ENCODE results near the gene CAMP. TPM values are rescaled to one million over a fixed set of nuclear protein-coding genes. Genes with fewer than 3 reads are reported as not detected.

The CAMP gene, protein sequence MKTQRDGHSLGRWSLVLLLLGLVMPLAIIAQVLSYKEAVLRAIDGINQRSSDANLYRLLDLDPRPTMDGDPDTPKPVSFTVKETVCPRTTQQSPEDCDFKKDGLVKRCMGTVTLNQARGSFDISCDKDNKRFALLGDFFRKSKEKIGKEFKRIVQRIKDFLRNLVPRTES
- total RNA-seq, result 2.3 TPM
- long read RNA-seq, partial matches to known transcripts, result 0 of 4 reads
- long read RNA-seq, other reads (novel, unspliced or antisense), result 0 of 4 reads

DNA sequence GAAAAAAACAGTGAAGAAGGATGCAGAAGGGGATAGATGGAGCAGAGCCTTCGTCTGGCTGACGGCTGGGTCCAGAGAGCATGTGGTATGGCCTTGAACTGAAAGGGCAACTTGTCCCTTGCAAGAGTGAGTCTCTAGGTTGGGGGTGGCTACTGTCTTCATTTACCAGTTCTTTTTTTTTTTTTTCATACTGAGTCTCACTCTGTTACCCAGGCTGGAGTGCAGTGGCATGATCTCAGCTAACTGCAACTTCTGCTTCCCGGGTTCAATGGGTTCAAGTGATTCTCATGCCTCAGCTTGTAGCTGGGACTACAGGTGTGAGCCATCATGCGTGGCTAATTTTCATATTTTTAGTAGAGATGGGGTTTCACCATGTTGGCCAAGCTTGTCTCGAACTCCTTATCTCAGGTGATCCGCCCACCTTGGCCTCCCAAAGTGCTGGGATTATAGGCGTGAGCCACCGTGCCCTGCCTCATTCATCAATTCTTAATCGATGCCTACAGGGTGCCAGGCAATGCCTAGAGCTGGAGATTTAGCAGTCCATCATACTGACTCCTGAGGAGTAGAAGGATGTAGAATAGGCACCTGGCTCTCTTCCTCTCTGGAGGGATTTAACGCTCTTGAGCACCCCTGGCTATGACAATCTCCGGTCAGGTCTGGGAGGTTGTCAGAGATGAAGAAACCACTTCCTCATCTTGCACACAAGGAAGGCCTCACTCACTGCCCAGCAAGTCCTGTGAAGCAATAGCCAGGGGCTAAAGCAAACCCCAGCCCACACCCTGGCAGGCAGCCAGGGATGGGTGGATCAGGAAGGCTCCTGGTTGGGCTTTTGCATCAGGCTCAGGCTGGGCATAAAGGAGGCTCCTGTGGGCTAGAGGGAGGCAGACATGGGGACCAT is at the start of gene CAMP:
Gene CAMP, plus strand, starts transcription at position 880 of the 898 bp plus-strand sequence. Its CDS starts 17 bp downstream, at position 897.
- TF ChIP-seq, protein P1, sequence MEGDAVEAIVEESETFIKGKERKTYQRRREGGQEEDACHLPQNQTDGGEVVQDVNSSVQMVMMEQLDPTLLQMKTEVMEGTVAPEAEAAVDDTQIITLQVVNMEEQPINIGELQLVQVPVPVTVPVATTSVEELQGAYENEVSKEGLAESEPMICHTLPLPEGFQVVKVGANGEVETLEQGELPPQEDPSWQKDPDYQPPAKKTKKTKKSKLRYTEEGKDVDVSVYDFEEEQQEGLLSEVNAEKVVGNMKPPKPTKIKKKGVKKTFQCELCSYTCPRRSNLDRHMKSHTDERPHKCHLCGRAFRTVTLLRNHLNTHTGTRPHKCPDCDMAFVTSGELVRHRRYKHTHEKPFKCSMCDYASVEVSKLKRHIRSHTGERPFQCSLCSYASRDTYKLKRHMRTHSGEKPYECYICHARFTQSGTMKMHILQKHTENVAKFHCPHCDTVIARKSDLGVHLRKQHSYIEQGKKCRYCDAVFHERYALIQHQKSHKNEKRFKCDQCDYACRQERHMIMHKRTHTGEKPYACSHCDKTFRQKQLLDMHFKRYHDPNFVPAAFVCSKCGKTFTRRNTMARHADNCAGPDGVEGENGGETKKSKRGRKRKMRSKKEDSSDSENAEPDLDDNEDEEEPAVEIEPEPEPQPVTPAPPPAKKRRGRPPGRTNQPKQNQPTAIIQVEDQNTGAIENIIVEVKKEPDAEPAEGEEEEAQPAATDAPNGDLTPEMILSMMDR (IDR thresholded peaks at IDR 0.05), result no peak
- peak within 1 kb of the TSS; percentile 12 for H3K27ac ChIP-seq
- no peaks in the 10 kb centered on the region for H3K36me3 ChIP-seq

DNA sequence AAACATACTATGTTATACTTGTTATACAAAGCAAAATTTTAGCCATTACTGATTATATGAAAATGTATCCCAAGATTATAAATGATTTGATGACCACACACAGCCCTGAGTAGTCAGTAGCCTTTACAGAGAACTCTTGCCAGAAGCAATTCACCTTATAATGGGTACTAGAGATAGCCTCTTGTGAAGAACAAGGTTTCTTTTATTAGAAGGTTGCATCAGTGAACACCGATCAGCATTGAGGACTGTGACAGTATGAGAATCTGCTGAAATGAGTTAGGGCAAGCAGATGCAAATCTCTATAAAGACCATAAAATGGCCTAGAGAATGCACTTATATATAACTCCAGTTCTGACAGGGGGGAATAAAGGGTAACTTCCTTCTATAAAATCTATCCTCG is 45.2 kb upstream of the CAMP start:
- H3K36me3 ChIP-seq, result no peaks in the 10 kb centered on the region
- no peak for ATAC-seq

More for the DNA sequence above, at the start of gene CAMP:
- intact Hi-C loops (cut with DNase I), result no loop called here
- H3K27me3 ChIP-seq (ENCODE audit: low read depth), result no peaks in the 10 kb centered on the region
- peak; percentile 93 for DNase-seq
- peak; percentile 83 to 84 for ATAC-seq
- H3K9me3 ChIP-seq, result no peaks in the 10 kb centered on the region
- H3K4me1 ChIP-seq, result peaks cover 14% of the 10 kb centered on the region
- no peak within 1 kb of the TSS for H3K4me3 ChIP-seq

DNA sequence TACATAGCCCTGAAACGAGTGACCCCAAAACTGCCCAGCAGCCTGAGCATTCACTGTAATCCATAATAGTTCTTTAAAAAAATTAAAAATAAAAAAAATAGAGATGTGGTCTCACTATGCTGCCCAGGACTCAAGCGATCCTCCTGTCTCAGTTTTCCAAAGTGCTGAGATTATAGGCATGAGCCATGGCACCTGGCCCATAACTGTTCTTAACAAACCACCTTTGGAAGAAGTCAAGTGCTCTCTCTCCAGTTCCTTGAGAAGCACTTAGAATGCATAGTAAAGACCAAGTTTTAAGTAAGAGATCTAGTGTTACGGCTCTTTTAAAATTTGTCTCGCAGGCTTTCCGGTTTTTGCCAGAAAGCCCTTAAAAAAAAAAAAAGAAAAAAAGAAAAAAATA is 43.3 kb upstream of the CAMP start:
- TF ChIP-seq, protein P1 (IDR thresholded peaks at IDR 0.05), result no peak
- no peak overlapping the region for H3K4me3 ChIP-seq
- DNase-seq, result no peak
- no peaks in the 10 kb centered on the region for H3K9me3 ChIP-seq
- H3K27ac ChIP-seq, result no peak overlapping the region
- no peaks in the 10 kb centered on the region for H3K4me1 ChIP-seq
- no peaks in the 10 kb centered on the region for H3K27me3 ChIP-seq (ENCODE audit: low read depth)
- intact Hi-C loops (cut with DNase I), result no loop called here
- peak; percentile 62 to 93 for ATAC-seq
- H3K36me3 ChIP-seq, result no peaks in the 10 kb centered on the region

More for the DNA sequence above, 45.2 kb upstream of the CAMP start:
- DNase-seq, result no peak
- no peak overlapping the region for H3K27ac ChIP-seq
- no peak overlapping the region for H3K4me3 ChIP-seq
- intact Hi-C loops (cut with DNase I), result no loop called here
- TF ChIP-seq, protein P1 (IDR thresholded peaks at IDR 0.05), result no peak
- no peaks in the 10 kb centered on the region for H3K4me1 ChIP-seq
- no peaks in the 10 kb centered on the region for H3K9me3 ChIP-seq
- H3K27me3 ChIP-seq (ENCODE audit: low read depth), result no peaks in the 10 kb centered on the region

DNA sequence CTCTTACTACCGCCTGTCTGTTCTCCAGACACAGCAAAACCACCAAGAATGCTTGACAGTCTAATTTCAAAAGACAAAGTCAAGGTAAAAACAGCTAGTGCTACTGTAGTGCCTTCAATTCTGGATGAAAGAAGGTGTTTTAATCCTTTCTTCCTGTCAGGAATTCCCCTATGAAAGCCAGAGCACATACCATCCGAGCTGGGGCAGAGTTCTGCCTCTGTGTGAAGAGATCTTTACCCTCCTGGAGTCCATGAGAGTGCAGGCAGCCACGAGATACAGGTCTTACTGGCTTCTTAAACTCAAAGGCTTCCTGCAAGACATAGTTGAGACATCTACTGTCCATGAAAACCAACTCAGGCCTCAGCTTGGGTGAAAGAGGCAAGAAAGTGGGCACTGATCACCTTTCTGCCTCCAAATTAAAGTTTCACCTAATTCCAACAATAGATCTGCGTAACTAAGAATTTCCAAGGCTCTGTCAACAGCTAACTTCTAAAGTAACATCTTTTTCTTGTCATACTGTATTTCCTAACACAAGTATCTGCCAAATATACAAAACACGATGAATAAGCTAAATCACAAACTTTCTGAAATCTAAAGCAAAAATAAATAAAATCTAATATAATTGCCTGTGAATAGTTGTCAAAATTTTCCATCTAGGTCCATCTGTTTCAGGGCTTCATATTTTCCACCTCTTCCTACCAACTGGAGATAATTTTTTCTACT is 42.6 kb upstream of the CAMP start:
- intact Hi-C loops (cut with DNase I), result no loop called here
- no peak for DNase-seq
- Histone ChIP-seq H3K27ac (no peak overlapping the region), H3K36me3 (no peaks in the 10 kb centered on the region), H3K4me1 (no peaks in the 10 kb centered on the region), H3K4me3 (no peak overlapping the region), H3K27me3 (ENCODE audit: low read depth) (no peaks in the 10 kb centered on the region), H3K9me3 (no peaks in the 10 kb centered on the region)
- peak; percentile 25 to 63 for ATAC-seq
- TF ChIP-seq, protein P1 (IDR thresholded peaks at IDR 0.05), result no peak

DNA sequence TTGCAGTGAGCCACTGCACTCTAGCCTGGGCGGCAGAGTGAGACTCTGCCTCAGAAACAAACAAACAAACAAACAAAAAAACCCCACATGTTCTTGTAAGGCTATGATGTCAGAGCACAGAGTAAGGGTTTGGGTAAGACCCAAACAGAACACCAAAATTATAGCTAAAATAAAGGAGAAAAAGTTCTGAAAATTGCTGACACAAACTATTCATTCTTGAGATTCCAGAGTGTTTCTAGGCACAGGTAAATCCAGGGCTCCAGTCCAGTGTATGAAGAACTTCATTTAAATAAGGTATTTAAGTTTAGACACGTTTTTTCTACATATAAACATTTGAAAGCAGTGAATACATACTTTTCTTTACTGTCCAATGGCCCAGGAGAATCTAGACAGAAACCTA is 39.0 kb upstream of the CAMP start:
- Histone ChIP-seq H3K27me3 (ENCODE audit: low read depth) (no peaks in the 10 kb centered on the region), H3K27ac (no peak overlapping the region), H3K36me3 (no peaks in the 10 kb centered on the region), H3K9me3 (no peaks in the 10 kb centered on the region), H3K4me3 (no peak overlapping the region), H3K4me1 (peaks cover 14% of the 10 kb centered on the region)
- ATAC-seq (no peak), DNase-seq (no peak)
- TF ChIP-seq, protein P1 (IDR thresholded peaks at IDR 0.05), result no peak
- intact Hi-C loops (cut with DNase I), result no loop called here

Data from lower lobe of right lung (tissue), 2 donors.